Aorta (tissue), 5 donors: ENCODE data around the gene CDX1. TPM values are rescaled to one million over a fixed set of nuclear protein-coding genes. Genes with fewer than 3 reads are reported as not detected.

Source experiments
- ATAC-seq: fragments of 200-7000 bp; cut with Tn5 transposase; one replicate; pipeline ENCODE4 v1.9.1; 2022; ENCODE audit warnings: moderate library complexity; ENCODE audit not compliant: low FRiP score
- DNase-seq, 2 donors: peaks; one replicate each; pipeline ENCODE4 v3.0.0-alpha.2; 2020
- H3K27ac ChIP-seq, 2 donors: one replicate each; pipeline ENCODE4 v1.5.1; 2013; ENCODE audit warnings: low read length in 2 of 2, mild to moderate bottlenecking in 2 of 2, moderate library complexity in 2 of 2, control low read depth in 1 of 2, inconsistent platforms in 1 of 2, low read depth in 1 of 2
- H3K27me3 ChIP-seq, 2 donors: one replicate each; pipeline ENCODE4 v1.6.1; 2013; ENCODE audit warnings: control low read depth in 1 of 2, low read length in 1 of 2, mild to moderate bottlenecking in 1 of 2, moderate library complexity in 1 of 2; ENCODE audit not compliant: insufficient read depth in 2 of 2, control insufficient read depth in 1 of 2
- H3K36me3 ChIP-seq, 2 donors: one replicate each; pipeline ENCODE4 v1.6.1; 2013; ENCODE audit warnings: control low read depth in 1 of 2, low read length in 1 of 2, mild to moderate bottlenecking in 1 of 2; ENCODE audit not compliant: insufficient read depth in 2 of 2, control insufficient read depth in 1 of 2
- H3K4me1 ChIP-seq, 2 donors: one replicate each; pipeline ENCODE4 v1.6.1; 2013; ENCODE audit warnings: low read length in 2 of 2, control low read depth in 1 of 2, mild to moderate bottlenecking in 1 of 2, moderate library complexity in 1 of 2; ENCODE audit not compliant: insufficient read depth in 2 of 2, control insufficient read depth in 1 of 2
- H3K4me3 ChIP-seq, 2 donors: one replicate each; pipeline ENCODE4 v1.5.1; 2013; ENCODE audit warnings: low read length in 2 of 2, control low read depth in 1 of 2, mild to moderate bottlenecking in 1 of 2
- H3K9me3 ChIP-seq: one replicate; pipeline ENCODE4 v1.6.1; 2013; ENCODE audit warnings: mild to moderate bottlenecking, low read length; ENCODE audit not compliant: control insufficient read depth
- WGBS, 2 donors: extraction: QIAGEN DNeasy Blood & Tissue Kit; methylation state at CpG; one replicate each; pipeline ENCODE4 v1.1.7; 2013; 5-methylcytosine and 5-hydroxymethylcytosine counted together
- intact Hi-C, 2 donors: fragments of 100-400 bp; cut with DNase I; formaldehyde crosslinking; loops; one replicate each; pipeline versions ENCODE4 v1.14.2 to v1.15.0; 2022
- polyA plus RNA-seq, 2 donors: library from polyadenylated mRNA; stranded (reverse); fragments of 200-250 nt; gene quantifications; one replicate each; pipeline ENCODE4 v1.2.3, GENCODE V29; 2013
- total RNA-seq, 2 donors: library from RNA; stranded (reverse); fragmentation: NEBNext Ultra II Directional; extraction: Animal tissue kit (Norgen Biotek cat#: 25700); gene quantifications; one replicate each; pipeline ENCODE4 v1.2.1, GENCODE V29; 2021
- donor health status: healthy with polysubstance abuse.
- donor health status: Bipolar disorder and iron deficiency.
- donor health status: DM: no; HTN: no; CAD: no.
- donor health status: DM: no; HTN: no; CAD: no.
- donor health status: DM: yes; HTN: yes; CAD: no.

The CDX1 gene
- total and polyA plus RNA-seq, 4 donors = 0.69 to 30.2 TPM; not detected in 2

DNA sequence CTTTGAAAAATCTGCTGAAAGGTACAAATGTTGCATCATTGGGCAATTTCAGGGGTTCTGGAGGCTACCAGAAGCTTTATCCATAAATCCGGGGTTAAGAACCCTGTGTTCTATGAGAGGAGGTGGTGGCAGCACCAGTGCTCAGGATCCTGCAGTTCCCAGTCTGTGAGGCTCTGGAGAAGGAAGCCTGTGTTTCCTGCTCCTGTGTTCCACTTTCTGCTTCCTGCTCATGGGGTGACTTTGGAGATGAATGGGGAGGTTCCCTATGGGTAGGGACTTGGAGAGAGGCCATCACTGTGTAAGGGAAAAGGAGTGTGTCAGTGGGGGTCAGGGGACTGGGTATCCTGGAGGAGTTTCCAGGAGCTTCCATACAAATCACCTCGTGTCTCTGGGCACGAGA lies 2.3 kb downstream of the CDX1 start:
- Histone ChIP-seq H3K4me3 (no peak overlapping the region), H3K9me3 (no peaks in the 10 kb centered on the region), H3K36me3 (no peaks in the 10 kb centered on the region), H3K27ac (no peak overlapping the region), H3K27me3 (no peaks in the 10 kb centered on the region), H3K4me1 (no peaks in the 10 kb centered on the region)
- intact Hi-C loops = no loop called here
- DNase-seq = no peak
- ATAC-seq = no peak
- WGBS, 2 donors = 63 to 69% methylated on average over 3 of the region's 3 CpGs

DNA sequence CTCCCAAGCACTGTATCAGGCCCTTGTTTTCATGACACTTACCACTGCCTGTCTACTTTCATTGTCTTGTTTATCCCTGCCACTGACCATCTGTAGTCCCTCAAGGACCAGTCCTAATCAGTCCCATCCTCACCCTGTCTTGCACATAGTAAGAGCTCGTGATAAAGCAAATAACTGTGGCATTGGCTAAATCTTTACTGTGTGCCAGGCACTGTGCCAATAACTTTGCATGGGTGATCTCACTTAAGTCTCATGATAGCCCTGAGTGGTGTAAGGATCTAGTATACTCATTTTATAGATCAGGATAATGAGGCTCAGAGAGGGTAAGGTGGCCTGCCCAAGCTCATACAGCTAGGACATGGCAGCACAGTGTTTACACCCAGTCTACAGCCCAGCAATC lies 5.6 kb downstream of the CDX1 start:
- no peak for DNase-seq
- Histone ChIP-seq H3K27me3 (no peaks in the 10 kb centered on the region), H3K36me3 (no peaks in the 10 kb centered on the region), H3K4me1 (no peaks in the 10 kb centered on the region), H3K4me3 (no peak overlapping the region), H3K27ac (no peak overlapping the region), H3K9me3 (no peaks in the 10 kb centered on the region)
- 46 to 50% methylated on average over 1 of the region's 1 CpG for WGBS, 2 donors
- intact Hi-C loops = no loop called here
- ATAC-seq = no peak

DNA sequence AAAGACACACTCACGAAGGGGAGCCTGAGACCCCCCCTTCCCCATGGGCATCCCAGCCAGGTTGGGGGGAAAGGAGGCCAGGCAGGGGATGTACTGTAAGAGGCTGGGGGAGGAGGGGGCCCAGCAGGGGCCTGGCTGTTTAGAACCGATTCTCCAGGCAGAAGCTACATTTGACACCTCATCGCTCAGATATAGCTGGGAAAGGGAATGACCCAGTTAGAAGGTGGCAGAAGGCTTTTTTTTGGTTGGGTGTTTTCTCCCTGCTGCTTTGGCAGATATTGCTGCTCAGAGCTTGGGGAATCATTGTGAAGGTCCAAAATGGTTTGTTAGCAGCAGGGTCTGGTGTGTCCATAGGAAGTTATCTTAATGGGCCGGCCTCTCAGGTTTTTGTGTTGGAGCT lies 6.0 kb downstream of the CDX1 start:
- WGBS, 2 donors = 91 to 95% methylated on average over 4 of the region's 4 CpGs
- ATAC-seq = no peak

DNA sequence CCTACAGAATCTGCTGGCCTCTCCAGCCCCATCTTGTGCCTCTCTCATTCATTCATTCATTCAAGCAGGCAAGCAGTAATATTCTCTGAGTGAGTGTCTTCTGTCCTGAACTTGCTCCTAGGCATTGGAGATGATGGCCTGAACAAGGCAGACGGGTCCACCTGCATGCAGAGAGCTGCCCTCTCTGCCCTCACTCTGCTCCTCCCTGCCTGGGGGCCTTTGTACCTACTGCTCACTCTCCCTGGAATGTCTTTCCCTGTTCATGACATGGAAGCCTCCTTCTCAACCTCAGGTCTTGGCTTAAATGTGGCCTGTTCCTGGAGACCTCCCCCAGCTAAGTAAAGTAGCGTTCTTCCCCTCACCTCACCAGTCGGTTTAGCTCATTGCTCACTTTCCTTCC lies 6.6 kb downstream of the CDX1 start:
- Histone ChIP-seq H3K36me3 (no peaks in the 10 kb centered on the region), H3K27ac (no peak overlapping the region), H3K27me3 (no peaks in the 10 kb centered on the region), H3K4me1 (no peaks in the 10 kb centered on the region), H3K4me3 (no peak overlapping the region), H3K9me3 (no peaks in the 10 kb centered on the region)
- no peak for DNase-seq
- intact Hi-C loops = no loop called here
- ATAC-seq = no peak
- 93 to 94% methylated on average over 3 of the region's 3 CpGs for WGBS, 2 donors

More for the DNA sequence above, 6.0 kb downstream of the CDX1 start:
- H3K27me3 ChIP-seq = no peaks in the 10 kb centered on the region
- no peak overlapping the region for H3K27ac ChIP-seq
- H3K4me3 ChIP-seq = no peak overlapping the region
- H3K4me1 ChIP-seq = no peaks in the 10 kb centered on the region
- intact Hi-C loops = no loop called here
- no peaks in the 10 kb centered on the region for H3K36me3 ChIP-seq
- no peaks in the 10 kb centered on the region for H3K9me3 ChIP-seq
- DNase-seq = no peak

DNA sequence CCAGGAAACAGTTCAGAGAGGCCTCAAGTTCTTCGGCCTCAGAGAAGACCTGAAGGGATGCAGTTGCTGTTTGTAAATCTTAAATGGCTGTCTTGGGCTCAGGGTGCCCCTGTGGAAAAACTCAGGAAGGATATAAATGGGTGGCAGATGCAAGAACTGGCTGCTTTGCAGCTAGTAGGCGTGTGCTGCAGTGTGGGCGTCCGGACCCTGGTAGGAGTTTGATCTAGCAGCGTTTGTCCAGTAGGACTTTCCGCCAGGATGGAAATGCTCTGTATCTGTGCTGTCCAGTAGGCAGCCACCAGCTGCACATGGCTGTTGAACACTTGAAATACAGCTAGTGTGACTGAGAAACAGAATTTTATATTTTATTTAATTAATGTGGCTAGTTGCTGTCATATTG lies 7.7 kb downstream of the CDX1 start:
- Histone ChIP-seq H3K27me3 (no peaks in the 10 kb centered on the region), H3K9me3 (no peaks in the 10 kb centered on the region), H3K36me3 (no peaks in the 10 kb centered on the region), H3K4me3 (no peak overlapping the region), H3K4me1 (no peaks in the 10 kb centered on the region), H3K27ac (no peak overlapping the region)
- ATAC-seq = no peak
- DNase-seq = no peak
- 93 to 95% methylated on average over 6 of the region's 6 CpGs for WGBS, 2 donors
- intact Hi-C loops = no loop called here

DNA sequence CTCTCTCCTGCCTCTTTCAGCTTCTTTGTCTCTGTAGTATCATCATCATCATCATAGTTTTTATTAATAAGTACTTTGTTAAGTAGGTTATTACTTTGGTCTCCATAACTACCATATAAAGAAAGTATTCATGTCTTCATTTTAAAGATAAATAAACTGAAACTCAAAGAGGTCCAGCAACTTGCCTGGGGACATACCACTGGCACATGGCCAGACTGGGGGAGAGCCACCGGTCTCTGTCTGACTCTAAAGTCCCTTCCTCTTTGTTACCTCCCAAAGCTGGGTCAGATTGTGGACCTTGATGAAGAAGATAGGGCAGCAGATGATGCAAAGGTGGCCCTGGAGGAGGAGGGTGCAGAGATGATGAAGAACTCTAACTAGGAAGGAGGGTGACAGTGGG lies 8.5 kb downstream of the CDX1 start:
- Histone ChIP-seq H3K4me3 (no peak overlapping the region), H3K4me1 (no peaks in the 10 kb centered on the region), H3K27ac (no peak overlapping the region), H3K36me3 (no peaks in the 10 kb centered on the region), H3K27me3 (no peaks in the 10 kb centered on the region), H3K9me3 (no peaks in the 10 kb centered on the region)
- WGBS, 2 donors = 45 to 57% methylated on average over 1 of the region's 1 CpG
- intact Hi-C loops = no loop called here
- no peak for ATAC-seq
- DNase-seq = no peak

DNA sequence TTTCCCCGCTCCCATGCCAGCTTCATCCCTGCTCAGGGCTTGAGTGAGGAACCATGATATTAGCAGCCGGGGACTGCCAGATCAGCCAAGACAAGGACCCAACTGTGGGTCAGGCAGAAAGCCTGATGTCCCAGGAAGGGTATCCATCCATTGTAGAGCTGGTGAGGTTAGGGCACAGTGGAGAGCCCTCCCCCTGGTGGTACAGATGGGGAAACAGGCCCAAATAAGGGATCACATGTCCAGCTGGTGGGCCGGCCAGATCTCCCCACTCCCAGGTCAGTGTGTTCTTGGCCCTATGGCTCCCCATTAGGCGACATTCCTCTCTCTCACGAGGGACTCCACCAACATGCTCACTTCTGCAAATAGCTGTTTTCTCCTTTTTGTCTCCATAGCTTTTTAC lies 9.0 kb downstream of the CDX1 start:
- Histone ChIP-seq H3K27me3 (no peaks in the 10 kb centered on the region), H3K27ac (no peak overlapping the region), H3K4me1 (no peaks in the 10 kb centered on the region), H3K9me3 (no peaks in the 10 kb centered on the region), H3K4me3 (no peak overlapping the region), H3K36me3 (no peaks in the 10 kb centered on the region)
- intact Hi-C loops = no loop called here
- ATAC-seq = no peak
- no peak for DNase-seq
- WGBS, 2 donors = 57 to 68% methylated on average over 5 of the region's 5 CpGs

DNA sequence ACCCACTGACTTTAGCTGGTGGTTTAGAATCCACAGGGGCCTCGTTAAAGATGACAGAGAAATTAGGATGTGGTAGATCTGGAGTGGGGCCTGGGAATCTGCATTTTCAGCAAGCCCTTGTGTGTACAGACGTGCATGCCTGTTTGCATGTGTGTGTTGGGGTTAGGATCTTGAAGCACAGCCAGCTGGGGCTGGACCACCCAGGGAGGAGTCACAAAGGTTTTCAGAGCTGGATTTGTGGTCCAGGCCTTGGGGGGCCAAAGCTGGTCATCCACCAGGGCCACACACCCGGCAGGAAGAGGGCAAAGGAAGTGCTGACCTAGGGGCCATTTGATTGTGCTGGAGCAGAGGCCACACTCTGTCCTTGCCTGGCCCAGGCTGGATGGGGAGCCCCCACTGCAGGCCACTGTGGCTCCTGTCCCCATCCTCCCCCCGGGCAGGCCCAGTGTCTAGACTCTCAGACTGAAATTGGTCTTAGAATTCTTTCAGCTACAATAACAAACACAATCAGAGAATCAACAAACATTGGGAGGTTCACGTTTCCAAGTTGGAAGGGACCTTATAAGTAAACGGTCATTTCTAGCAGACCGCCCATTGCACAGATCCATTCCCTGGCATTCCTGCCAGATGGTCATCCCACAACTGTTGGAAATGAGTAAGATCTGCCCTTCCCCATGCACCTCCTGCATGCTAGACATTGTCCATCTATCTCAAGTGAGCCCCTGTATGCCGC lies 10.3 kb downstream of the CDX1 start:
- intact Hi-C loops = no loop called here
- Histone ChIP-seq H3K27me3 (no peaks in the 10 kb centered on the region), H3K4me1 (no peaks in the 10 kb centered on the region), H3K36me3 (no peaks in the 10 kb centered on the region), H3K4me3 (no peak overlapping the region), H3K27ac (peak overlapping the region in 1 of 2 donors; percentile 61), H3K9me3 (no peaks in the 10 kb centered on the region)
- WGBS, 2 donors = 17% methylated on average over 8 of the region's 8 CpGs
- DNase-seq = no peak
- ATAC-seq = no peak

DNA sequence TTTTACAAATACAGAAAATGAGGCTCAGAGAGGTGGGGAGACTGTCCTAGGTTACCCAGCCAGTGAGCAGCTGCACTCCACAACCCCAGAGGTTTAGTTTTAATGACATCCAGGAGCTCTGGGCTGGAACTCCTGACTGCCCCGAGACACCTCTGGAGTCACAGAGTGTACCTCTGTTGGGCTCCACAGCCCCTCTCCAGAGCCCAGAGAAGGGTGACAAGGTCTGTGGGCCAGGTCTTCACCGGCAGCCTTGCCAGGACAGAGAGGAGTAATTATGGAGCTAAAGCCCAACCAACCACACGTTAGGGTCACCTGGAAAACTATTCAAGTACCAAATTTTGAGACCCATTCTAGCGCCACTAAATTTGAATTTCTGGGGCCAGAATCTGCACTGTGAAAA lies 11.1 kb downstream of the CDX1 start:
- WGBS, 2 donors = 47 to 51% methylated on average over 4 of the region's 4 CpGs
- H3K4me3 ChIP-seq = no peak overlapping the region
- H3K4me1 ChIP-seq = no peaks in the 10 kb centered on the region
- intact Hi-C loops = no loop called here
- no peaks in the 10 kb centered on the region for H3K27me3 ChIP-seq
- peak overlapping the region in 1 of 2 donors; percentile 38 for H3K27ac ChIP-seq
- H3K9me3 ChIP-seq = no peaks in the 10 kb centered on the region
- DNase-seq (no peak), ATAC-seq (no peak)
- no peaks in the 10 kb centered on the region for H3K36me3 ChIP-seq
